ENCODE measurements around the gene NRG2.

NRG2 gene

GRCh38 chr5:139926797-139927503 is 116.1 kb downstream of the NRG2 start:
- no peak for DNase-seq

- no peak for DNase-seq
Measured at GRCh38 chr5:139925650-139926640, 117.2 kb downstream of the NRG2 start.

- DNase-seq: no peak
Measured at GRCh38 chr5:139925216-139925562, 117.9 kb downstream of the NRG2 start.

- no peak for DNase-seq
Measured at GRCh38 chr5:139924294-139925215, 118.5 kb downstream of the NRG2 start.

GRCh38 chr5:139919308-139919707 is 123.8 kb downstream of the NRG2 start:
- DNase-seq: no peak

- no peak for DNase-seq
Measured at GRCh38 chr5:139915834-139916233, 127.3 kb downstream of the NRG2 start.

GRCh38 chr5:139915266-139915665 is 127.8 kb downstream of the NRG2 start:
- no peak for DNase-seq

GRCh38 chr5:139914218-139914807 is 128.8 kb downstream of the NRG2 start:
- DNase-seq: no peak

- DNase-seq: no peak
Measured at GRCh38 chr5:139912804-139913203, 130.3 kb downstream of the NRG2 start.

- DNase-seq: no peak
Measured at GRCh38 chr5:139912158-139912557, 130.9 kb downstream of the NRG2 start.

- DNase-seq: no peak
Measured at GRCh38 chr5:139911425-139912120, 131.5 kb downstream of the NRG2 start.

- no peak for DNase-seq
Measured at GRCh38 chr5:139910901-139911300, 132.2 kb downstream of the NRG2 start.

GRCh38 chr5:139910036-139910435 is 133.1 kb downstream of the NRG2 start:
- no peak for DNase-seq

- no peak for DNase-seq
Measured at GRCh38 chr5:139908749-139909148, 134.3 kb downstream of the NRG2 start.

GRCh38 chr5:139906661-139907060 is 136.4 kb downstream of the NRG2 start:
- no peak for DNase-seq

- no peak for DNase-seq
Measured at GRCh38 chr5:139904816-139905661, 138.1 kb downstream of the NRG2 start.

- no peak for DNase-seq
Measured at GRCh38 chr5:139904566-139904815, 138.6 kb downstream of the NRG2 start.

- DNase-seq: no peak
Measured at GRCh38 chr5:139903795-139904565, 139.1 kb downstream of the NRG2 start.

- no peak for DNase-seq
Measured at GRCh38 chr5:139903450-139903794, 139.7 kb downstream of the NRG2 start.

GRCh38 chr5:139901986-139902385 is 141.1 kb downstream of the NRG2 start:
- DNase-seq: no peak

- DNase-seq: no peak
Measured at GRCh38 chr5:139901251-139901575, 141.9 kb downstream of the NRG2 start.
